GM18498 (cell line): ENCODE data around the gene KBTBD3.
"Not testable (repeated sequence)": the region's sequence is repeated elsewhere in the genome, so short reads cannot be mapped to it uniquely, and the experiment has no call there.

ENCODE experiments used
- ATAC-seq: cut with Tn5 transposase; IDR thresholded peaks from one replicate; pipeline ENCODE4 v1.9.1; 2021; ENCODE audit warnings: mild to moderate bottlenecking, moderate library complexity; ENCODE audit not compliant: unreplicated experiment

Gene KBTBD3

DNA sequence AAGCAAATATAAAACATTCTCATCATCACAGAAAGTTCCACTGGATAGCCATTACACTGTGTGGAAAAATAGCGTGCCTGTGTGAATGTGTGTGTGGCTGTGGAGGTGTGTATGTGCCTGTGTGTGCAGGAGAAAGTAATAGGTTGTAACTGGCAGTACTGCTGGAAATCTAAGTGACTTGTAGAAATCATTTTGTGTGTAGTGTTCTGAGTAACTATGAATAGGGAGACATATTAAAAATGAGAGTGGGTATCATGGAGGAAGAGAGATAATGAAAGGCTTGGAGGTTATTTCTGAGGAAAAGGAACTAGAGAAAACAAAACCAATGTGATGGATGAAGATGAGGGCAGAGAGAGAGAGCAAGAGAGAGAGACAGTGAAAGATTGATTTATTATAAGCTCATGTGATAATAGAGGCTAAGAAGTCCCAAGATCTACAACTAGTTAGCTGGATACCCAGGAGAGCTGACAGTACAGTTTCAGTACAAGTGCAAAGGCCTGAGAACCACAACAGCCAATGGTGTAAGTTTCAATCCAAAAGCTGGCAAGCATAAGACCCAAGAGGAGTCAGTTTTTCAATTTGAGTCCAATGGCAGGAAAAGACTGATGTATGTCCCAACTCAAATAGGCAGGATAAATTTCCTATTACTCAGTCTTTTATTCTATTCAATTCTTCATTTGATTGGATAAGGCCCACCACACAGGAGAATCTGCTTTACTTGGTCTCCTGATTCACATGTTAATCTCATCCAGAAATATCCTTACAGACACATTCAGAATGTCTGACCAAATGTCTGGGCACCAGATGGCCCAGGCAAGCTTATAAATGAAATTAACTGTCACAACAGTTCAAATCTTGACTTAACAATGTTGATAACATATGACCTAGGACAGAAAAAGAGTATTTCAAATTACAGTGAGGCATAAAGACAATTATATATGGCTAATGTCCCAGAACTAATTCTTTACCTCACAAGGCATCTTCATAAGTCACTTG is 14.9 kb downstream of the KBTBD3 start:
- ATAC-seq = peak; percentile 69

GRCh38 chr11:106061249-106061784 is 15.8 kb downstream of the KBTBD3 start:
- ATAC-seq = no peak

DNA sequence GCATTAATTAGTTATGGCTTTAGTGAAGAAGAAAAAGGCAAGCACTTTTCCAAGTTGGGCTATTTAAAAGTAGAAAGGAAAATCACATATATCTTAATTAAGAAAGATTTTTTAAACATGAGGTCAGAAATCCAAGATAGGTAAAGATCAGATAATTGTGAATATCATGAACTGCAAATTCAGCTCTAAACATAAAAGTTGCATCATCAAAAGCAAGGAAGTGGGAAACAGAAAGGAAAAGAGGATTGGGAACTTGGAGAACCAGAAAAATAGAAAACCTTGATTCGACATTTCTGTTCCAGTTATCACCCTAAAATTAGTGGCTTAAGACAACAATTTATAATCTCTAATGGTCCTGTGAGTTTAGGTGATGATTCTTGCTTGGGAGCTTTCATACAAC is 17.5 kb downstream of the KBTBD3 start:
- no peak for ATAC-seq

GRCh38 chr11:106058377-106058776 is 18.8 kb downstream of the KBTBD3 start:
- ATAC-seq = not testable (repeated sequence)

DNA sequence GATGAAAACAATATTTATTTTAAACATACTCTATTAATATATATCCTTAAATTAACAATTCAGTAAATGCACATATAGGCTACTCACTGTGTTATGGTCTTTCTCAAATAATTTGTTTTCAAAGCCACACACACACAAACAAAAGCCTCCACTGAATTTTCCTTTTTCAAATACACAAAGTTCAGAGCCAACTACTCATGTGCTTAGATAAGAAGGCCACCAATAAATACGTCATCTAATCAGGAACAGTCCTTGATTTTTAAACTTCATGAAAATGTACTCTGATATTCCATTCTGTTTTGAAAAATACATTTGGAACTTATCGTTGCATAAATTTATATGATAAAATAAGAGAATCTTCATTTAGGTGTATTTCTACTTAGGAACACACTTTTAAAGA is 26.0 kb downstream of the KBTBD3 start:
- no peak for ATAC-seq

DNA sequence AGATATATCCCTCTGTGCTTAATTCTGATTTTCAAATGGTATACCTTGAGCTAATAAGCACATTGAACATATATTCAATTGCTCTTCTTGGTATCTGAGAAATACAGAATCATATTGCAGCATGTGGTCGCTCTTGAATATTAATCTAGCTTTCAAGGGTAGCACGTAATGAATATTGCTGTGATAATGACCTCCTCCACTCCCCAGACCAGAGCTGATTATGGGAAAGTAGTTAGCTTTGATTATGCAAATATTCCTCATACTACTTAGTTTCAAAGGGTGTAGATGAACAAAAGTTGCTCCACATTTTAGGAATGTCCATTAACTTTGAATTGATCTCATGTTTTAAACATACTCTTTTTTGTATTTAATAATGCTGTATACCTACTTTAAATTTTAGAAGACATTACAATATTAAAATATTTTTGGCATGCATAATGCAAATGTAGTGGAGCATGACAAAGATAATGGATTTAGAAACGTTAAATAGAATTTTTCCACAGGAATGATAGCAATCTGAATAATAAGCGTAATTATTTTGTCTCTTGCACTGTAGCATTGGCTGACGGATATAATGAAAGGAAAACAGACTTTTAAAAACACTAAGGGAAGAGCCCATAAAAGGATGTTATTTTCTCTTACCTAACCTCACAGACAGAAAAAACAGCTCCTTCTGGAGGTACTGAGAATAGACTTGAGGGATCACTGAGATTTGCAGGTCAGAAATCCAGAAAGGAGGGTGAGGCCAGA is 27.2 kb downstream of the KBTBD3 start:
- no peak for ATAC-seq

DNA sequence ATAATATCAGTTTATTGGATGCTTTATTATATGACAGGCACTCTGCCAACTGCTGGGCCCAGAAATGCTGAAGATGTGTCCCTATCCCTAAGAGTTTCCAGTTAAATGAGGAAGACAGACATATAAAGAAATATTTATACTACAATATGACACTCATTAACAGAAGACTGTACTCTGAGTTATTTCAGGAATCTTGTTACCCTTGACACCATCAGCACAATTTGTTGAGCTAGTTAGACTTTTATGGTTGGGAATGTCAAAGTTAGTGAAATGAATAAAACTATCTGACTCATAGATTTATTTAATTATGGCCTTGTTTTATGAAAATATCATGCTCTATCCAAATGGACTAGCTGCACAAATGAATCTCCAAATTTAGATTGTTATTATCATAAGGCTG is 29.5 kb downstream of the KBTBD3 start:
- ATAC-seq = no peak

DNA sequence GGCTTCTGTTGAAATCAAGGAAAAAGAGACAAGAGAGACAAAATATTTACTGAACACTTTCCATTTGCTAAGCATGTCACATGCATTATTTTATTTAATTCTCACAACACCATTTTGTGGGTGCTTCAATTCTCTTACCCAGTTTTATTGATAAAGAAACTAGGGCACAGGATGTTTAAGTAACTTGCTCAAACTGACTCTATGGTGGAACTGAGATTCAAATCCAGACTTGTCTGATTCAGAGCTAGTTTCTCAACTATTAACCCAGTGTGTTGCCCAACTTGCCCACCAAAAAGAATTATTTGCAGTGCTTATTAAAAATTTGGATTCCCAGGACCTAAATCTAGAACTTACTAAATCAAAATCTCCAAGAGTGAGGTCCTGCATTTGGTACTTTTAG is 33.6 kb downstream of the KBTBD3 start:
- ATAC-seq = no peak

DNA sequence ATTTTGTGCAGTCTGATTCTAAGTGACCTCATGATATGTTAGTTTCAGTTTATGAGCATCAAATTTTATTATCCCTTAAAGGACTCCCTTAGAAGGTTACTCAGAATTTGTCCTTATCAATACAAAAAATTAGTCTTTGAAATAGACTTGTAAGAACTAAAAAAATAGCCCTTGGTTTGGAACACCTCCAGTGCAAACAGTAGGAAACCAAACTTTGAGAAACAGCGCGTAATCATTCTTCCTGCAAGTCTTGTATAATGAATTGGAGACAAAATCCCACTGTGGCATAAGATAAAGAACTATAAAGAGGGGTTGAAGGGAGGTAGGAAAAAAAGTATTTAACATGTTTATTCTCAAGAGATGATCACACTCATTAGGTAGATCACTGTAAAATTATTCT is 44.3 kb downstream of the KBTBD3 start:
- ATAC-seq = no peak

DNA sequence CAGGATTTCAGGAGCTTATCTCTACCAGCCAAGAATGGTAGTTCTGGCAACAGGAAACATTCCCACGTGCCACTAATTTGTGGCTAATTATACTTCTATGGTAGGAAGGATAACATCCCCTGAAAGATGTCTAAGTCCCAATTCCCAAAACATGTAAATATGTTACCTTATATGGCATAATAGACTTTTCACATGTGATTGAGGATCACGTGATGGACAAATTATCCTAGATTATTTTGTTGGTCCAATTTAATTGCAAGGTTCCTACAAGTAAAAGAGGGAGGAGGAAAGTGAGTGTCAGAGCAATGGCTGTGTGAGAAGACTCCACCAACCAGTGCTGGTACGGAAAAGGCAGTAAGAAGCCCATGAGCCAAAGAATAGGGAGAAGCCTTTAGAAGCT is 45.2 kb downstream of the KBTBD3 start:
- no peak for ATAC-seq

GRCh38 chr11:106031202-106031810 is 45.8 kb downstream of the KBTBD3 start:
- no peak for ATAC-seq

DNA sequence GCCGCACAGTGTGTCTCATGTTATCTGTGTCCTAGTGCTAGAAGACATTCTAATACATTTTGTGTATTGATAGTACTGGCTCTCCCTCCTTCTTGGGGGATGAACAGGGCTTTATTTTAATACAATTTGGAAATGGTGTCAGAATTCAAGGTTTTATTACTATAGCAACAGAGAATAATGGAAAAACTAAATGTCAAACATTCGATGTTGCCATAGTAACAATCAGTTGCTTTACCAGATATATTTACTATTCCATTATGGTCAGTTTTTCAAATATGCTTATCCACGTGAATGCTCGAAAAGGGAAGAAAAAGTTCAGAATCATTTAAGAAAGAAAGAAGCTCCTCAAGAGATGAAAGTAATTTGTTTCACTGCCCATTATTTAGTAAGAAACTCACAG is 46.5 kb downstream of the KBTBD3 start:
- ATAC-seq = no peak

- ATAC-seq = no peak
Observed at GRCh38 chr11:106022795-106023275, 54.3 kb downstream of the KBTBD3 start.

DNA sequence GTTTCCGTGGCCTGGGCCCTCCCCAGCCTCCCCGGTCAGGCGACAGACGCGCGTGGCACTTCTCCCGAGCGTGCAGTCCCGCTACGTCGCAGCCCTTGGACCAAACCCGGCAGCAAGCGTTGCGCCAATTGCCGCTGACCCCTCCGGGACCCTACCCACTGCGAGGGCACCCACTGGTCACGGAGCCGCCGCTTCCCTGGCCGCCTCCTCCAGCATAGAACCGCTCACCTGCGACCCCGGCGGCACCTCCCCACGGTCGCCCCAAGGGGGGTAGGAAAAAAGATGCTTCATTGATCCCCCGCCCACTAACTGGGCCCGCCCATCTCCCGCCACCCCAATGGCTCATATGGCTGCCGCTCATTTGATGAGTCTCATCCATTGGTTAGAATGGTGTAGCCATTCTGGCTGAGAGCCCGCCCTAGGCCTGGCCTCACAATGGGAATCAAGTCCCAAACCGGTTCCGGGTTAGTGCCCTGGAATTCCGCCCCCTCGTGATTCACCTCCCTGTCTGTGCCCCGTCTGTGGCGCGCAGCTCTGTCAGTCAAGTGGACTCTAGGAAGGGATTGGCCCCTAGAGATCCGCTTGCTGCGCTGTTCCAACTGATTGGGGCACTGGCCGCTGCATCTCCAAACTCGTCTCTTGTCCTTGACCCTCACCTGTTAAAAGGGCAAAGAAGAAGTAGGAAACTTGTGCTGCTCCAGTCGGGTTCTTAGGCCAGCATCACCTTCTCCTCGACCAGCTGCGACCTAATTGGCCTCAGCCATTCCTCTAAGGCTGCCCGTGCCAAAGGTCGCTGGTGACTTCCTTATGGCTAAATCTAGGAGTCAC is 55.0 kb downstream of the KBTBD3 start, which contains the start of gene MSANTD4:
Gene MSANTD4, minus strand, starts transcription at position 274 of the 828 bp plus-strand sequence. CDS start 11,323 bp downstream, outside the sequence.
- ATAC-seq = peak; percentile 98

GRCh38 chr11:106021181-106021966 is 55.8 kb downstream of the KBTBD3 start:
- peak; percentile 11 for ATAC-seq

GRCh38 chr11:106017093-106017492 is 60.1 kb downstream of the KBTBD3 start:
- no peak for ATAC-seq

GRCh38 chr11:106015066-106015465 is 62.1 kb downstream of the KBTBD3 start:
- no peak for ATAC-seq

DNA sequence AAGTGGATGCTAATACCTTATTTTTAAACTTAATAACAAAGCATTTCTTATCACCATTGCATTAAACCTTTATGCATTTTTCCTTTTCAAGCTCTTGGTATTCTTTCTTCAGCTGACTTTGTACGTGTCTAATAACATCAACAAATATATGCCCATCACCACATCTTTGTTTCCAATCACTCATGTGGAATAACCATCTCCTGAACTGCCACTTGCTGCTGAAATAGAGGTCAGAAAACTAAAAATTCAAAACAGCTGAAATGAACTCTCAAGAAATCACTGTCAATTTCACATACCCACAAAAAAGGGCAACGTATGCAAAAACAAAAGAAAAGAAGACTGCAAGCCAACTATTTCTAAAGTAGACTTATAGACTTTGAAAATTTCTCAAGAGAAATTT is 62.5 kb downstream of the KBTBD3 start:
- no peak for ATAC-seq

DNA sequence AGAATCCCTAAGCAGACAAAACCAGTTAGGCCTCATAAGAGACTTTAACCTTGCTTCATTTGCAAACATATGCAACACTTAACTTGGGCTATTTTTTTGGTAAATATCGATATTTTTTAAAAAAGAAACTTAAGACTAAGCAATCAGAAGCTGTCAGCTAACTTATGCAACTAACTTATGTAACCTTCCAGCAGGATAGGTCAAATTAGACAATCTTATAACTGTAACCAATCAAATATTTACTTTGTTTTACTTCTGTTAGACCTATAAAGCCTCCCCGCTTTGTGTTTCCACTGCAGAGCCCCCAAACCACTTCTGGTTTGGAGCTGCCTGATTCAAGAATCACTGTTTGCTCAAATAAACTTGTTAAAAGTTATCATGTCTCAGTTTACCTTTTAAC is 63.1 kb downstream of the KBTBD3 start:
- no peak for ATAC-seq
